Nephron (organoid): ENCODE measurements around the gene ACP6.
A peak's percentile ranks its signal among the peaks of the same experiment; 100 is the strongest.

Source experiments
- H3K27ac Mint-ChIP-seq, 3 experiments: 2 replicates each; pipeline ENCODE4 v1.8.0; 2020; ENCODE audit warnings: mixed read lengths in 3 of 3, mild to moderate bottlenecking in 2 of 3, moderate library complexity in 1 of 3
- H3K27me3 Mint-ChIP-seq: 2 replicates; pipeline ENCODE4 v1.8.0; 2021; ENCODE audit warnings: low read depth, mild to moderate bottlenecking, moderate library complexity, mixed read lengths
- H3K36me3 Mint-ChIP-seq: 2 replicates; pipeline ENCODE4 v1.8.0; 2020; ENCODE audit warnings: low read depth, mixed read lengths
- H3K4me1 Mint-ChIP-seq: 2 replicates; pipeline ENCODE4 v1.8.0; 2020; ENCODE audit warnings: mixed read lengths
- H3K4me3 Mint-ChIP-seq, 3 experiments: 2 replicates each; pipeline ENCODE4 v1.8.0; 2020; ENCODE audit warnings: mild to moderate bottlenecking in 3 of 3, mixed read lengths in 3 of 3, moderate library complexity in 2 of 3
- H3K9me3 Mint-ChIP-seq: 2 replicates; pipeline ENCODE4 v1.8.0; 2020; ENCODE audit warnings: mixed read lengths
- CTCF ChIP-seq, 3 experiments: fragments of 200-600 bp; sonication (generic); IDR thresholded peaks; one replicate each; pipeline ENCODE4 v1.5.0; 2021; ENCODE audit warnings: antibody characterized with exemption in 3 of 3; ENCODE audit not compliant: unreplicated experiment in 3 of 3

Gene ACP6

GRCh38 chr1:147635342-147635741 lies 35.0 kb downstream of the ACP6 start:
- Mint-ChIP-seq H3K27ac (no peak overlapping the region), H3K9me3 (no peaks in the 10 kb centered on the region), H3K4me3 (no peak overlapping the region), H3K36me3 (peaks cover 27% of the 10 kb centered on the region), H3K4me1 (peaks cover 4% of the 10 kb centered on the region), H3K27me3 (no peaks in the 10 kb centered on the region)
- no peak for TF ChIP-seq CTCF (IDR thresholded peaks at IDR 0.05; ENCODE audit: unreplicated experiment in 3 of 3)

GRCh38 chr1:147634645-147635044 lies 35.7 kb downstream of the ACP6 start:
- H3K9me3 Mint-ChIP-seq = no peaks in the 10 kb centered on the region
- H3K27ac Mint-ChIP-seq = no peak overlapping the region
- no peak overlapping the region for H3K4me3 Mint-ChIP-seq
- H3K4me1 Mint-ChIP-seq = peaks cover 9% of the 10 kb centered on the region
- peaks cover 27% of the 10 kb centered on the region for H3K36me3 Mint-ChIP-seq
- no peaks in the 10 kb centered on the region for H3K27me3 Mint-ChIP-seq
- no peak for TF ChIP-seq CTCF (IDR thresholded peaks at IDR 0.05; ENCODE audit: unreplicated experiment in 3 of 3)

- Mint-ChIP-seq H3K4me1 (peaks cover 14% of the 10 kb centered on the region), H3K27me3 (no peaks in the 10 kb centered on the region), H3K27ac (no peak overlapping the region), H3K4me3 (no peak overlapping the region), H3K36me3 (peaks cover 24% of the 10 kb centered on the region), H3K9me3 (no peaks in the 10 kb centered on the region)
- TF ChIP-seq CTCF (IDR thresholded peaks at IDR 0.05; ENCODE audit: unreplicated experiment in 3 of 3) = no peak
Observed at GRCh38 chr1:147633759-147634158, 36.6 kb downstream of the ACP6 start.

DNA sequence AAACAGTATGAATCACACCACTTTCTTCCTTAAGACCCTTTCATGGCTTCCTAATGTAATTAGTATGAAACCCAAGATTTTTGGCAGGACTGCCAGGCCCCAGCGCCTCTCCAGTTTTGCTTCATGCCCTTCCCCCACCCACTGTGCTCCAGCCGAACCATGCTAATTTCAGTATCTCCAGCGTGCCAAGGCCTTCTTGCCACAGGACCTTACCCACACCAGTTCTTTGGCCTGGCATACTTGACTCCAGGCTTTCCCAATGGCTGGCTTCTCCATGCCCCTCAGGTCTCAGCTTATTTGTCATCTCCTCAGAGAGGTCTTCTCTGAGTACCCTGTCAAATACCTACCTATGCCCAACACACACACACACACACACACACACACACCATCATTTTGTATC lies 38.5 kb downstream of the ACP6 start:
- no peak overlapping the region for H3K4me3 Mint-ChIP-seq
- peaks cover 20% of the 10 kb centered on the region for H3K4me1 Mint-ChIP-seq
- H3K9me3 Mint-ChIP-seq = no peaks in the 10 kb centered on the region
- TF ChIP-seq CTCF (IDR thresholded peaks at IDR 0.05; ENCODE audit: unreplicated experiment in 3 of 3) = no peak
- H3K36me3 Mint-ChIP-seq = peaks cover 26% of the 10 kb centered on the region
- H3K27ac Mint-ChIP-seq = no peak overlapping the region
- H3K27me3 Mint-ChIP-seq = no peaks in the 10 kb centered on the region

DNA sequence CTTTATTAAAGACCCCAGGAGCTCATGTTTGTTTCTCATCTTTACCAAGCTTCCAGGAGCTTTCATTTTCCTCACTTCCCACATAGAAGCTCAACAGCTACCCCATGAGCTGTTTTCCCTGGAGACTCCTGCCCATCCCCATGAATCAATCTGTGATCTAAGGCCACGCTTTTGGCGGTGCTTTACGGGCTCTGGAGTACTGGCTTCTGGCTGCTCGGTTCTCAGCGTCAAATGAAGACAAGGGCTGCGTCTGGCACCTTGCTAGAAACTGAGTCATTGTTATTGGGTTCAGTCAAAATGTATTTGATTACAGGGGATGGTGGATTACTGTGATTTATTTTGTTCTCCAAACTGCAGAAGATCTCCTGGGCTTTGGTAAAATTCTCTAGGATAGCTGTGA lies 39.9 kb downstream of the ACP6 start:
- peak overlapping the region in 2 of 3 experiments; percentile 13 to 51 for H3K27ac Mint-ChIP-seq
- peaks cover 23% of the 10 kb centered on the region for H3K36me3 Mint-ChIP-seq
- H3K4me3 Mint-ChIP-seq = no peak overlapping the region
- peaks cover 33% of the 10 kb centered on the region for H3K4me1 Mint-ChIP-seq
- H3K9me3 Mint-ChIP-seq = no peaks in the 10 kb centered on the region
- H3K27me3 Mint-ChIP-seq = no peaks in the 10 kb centered on the region
- TF ChIP-seq CTCF (IDR thresholded peaks at IDR 0.05; ENCODE audit: unreplicated experiment in 3 of 3) = no peak

DNA sequence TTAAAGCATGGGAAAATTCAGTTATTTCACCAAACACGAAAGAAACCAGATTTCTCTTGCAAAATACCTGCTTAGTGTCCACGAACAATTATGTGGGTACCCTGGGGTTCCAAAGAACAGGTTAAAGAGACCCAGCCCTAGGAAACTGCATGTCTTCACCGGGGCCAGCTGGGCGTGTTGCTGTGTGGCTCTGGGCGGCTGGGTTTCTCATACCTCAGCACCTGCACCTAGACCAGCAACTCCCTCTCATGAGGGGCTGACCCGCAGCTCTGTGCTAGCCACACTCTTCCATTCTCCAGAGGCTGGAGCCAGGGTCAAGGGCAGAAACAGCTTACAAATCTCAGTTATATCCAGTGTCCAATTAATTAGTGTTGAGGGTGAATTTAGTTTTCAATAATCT lies 40.3 kb downstream of the ACP6 start:
- H3K36me3 Mint-ChIP-seq = peaks cover 25% of the 10 kb centered on the region
- H3K4me3 Mint-ChIP-seq = no peak overlapping the region
- peak overlapping the region in 2 of 3 experiments; percentile 42 to 55 for H3K27ac Mint-ChIP-seq
- H3K4me1 Mint-ChIP-seq = peaks cover 38% of the 10 kb centered on the region
- H3K9me3 Mint-ChIP-seq = no peaks in the 10 kb centered on the region
- no peak for TF ChIP-seq CTCF (IDR thresholded peaks at IDR 0.05; ENCODE audit: unreplicated experiment in 3 of 3)
- H3K27me3 Mint-ChIP-seq = no peaks in the 10 kb centered on the region
